Peyer's patch (tissue), 4 donors: ENCODE data around the gene C19orf44.

Source experiments
- POLR2A ChIP-seq, 2 donors: fragments of 450-650 bp; IDR thresholded peaks; one replicate each; pipeline ENCODE4 v1.5.1; 2017; ENCODE audit warnings: antibody characterized with exemption in 2 of 2, mild to moderate bottlenecking in 2 of 2, moderate library complexity in 2 of 2
- TF ChIP-seq, protein P1 (sequence below), 6 experiments: fragments of 450-650 bp in 4 of 6; fragments of 200-600 bp in 2 of 6; sonication (generic) in 1 of 6; IDR thresholded peaks; one replicate each; pipeline ENCODE4 v1.5.1; 2017 to 2019; ENCODE audit warnings: antibody characterized with exemption in 6 of 6, mild to moderate bottlenecking in 3 of 6, moderate library complexity in 1 of 6

GRCh38 chr19:16495982-16496612, at the start of gene C19orf44, which contains the start of gene CALR3:
- TF ChIP-seq POLR2A (IDR thresholded peaks at IDR 0.05): peak; percentile 32 to 40
- TF ChIP-seq, protein P1, sequence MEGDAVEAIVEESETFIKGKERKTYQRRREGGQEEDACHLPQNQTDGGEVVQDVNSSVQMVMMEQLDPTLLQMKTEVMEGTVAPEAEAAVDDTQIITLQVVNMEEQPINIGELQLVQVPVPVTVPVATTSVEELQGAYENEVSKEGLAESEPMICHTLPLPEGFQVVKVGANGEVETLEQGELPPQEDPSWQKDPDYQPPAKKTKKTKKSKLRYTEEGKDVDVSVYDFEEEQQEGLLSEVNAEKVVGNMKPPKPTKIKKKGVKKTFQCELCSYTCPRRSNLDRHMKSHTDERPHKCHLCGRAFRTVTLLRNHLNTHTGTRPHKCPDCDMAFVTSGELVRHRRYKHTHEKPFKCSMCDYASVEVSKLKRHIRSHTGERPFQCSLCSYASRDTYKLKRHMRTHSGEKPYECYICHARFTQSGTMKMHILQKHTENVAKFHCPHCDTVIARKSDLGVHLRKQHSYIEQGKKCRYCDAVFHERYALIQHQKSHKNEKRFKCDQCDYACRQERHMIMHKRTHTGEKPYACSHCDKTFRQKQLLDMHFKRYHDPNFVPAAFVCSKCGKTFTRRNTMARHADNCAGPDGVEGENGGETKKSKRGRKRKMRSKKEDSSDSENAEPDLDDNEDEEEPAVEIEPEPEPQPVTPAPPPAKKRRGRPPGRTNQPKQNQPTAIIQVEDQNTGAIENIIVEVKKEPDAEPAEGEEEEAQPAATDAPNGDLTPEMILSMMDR (IDR thresholded peaks at IDR 0.05): peak in 3 of 6 experiments; percentile 15 to 43 (median 42)
